ENCODE data around the gene PECR. TPM values are rescaled to one million over a fixed set of nuclear protein-coding genes. Genes with fewer than 3 reads are reported as not detected.

PECR gene
- total RNA-seq = 10 to 100 TPM; 30.5 to 37.4 TPM

DNA sequence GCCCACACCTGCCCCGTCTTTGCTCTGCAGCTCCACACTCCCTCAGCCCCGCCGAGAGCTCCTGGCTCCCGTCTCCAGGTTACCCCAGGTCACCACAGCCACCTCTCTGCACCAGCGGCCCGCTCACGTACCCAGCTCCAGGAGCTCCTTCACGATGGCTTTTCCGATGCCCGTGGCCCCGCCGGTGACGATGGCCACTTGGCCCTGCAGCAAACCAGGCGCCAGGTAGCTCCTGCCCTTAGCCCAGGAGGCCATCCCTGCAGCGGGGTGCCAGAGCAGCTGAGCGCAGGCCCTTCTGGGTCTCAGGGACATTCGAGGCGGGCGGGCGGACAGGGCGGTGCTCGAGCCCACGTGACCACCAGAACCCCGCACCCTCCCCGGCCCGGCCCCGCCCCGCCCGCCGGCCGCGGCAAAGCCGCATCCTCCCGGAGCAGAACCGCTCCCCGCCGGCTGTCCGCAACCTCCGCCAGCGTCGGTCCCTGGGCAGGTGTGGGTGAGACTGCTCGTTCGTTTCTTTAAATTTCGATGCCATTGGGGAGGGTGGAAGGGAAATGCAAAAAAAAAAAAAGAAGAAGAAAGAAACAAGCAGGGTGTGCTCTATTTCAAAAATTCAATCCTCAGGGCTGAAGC lies at the start of gene PECR, which contains the start of gene TMEM169:
PECR (minus strand) TSS at position 323 of the 630 bp plus-strand sequence; CDS start at position 255, 68 bp downstream.
TMEM169 (plus strand) TSS at position 433 of the 630 bp plus-strand sequence. CDS start 14,045 bp downstream, outside the sequence.

GRCh38 chr2:216108967-216109921 lies 27.6 kb upstream of the PECR start, which contains the start of gene XRCC5:
Gene XRCC5, plus strand, starts transcription at chr2:216109348. Its CDS starts 89 bp downstream, at chr2:216109437.

DNA sequence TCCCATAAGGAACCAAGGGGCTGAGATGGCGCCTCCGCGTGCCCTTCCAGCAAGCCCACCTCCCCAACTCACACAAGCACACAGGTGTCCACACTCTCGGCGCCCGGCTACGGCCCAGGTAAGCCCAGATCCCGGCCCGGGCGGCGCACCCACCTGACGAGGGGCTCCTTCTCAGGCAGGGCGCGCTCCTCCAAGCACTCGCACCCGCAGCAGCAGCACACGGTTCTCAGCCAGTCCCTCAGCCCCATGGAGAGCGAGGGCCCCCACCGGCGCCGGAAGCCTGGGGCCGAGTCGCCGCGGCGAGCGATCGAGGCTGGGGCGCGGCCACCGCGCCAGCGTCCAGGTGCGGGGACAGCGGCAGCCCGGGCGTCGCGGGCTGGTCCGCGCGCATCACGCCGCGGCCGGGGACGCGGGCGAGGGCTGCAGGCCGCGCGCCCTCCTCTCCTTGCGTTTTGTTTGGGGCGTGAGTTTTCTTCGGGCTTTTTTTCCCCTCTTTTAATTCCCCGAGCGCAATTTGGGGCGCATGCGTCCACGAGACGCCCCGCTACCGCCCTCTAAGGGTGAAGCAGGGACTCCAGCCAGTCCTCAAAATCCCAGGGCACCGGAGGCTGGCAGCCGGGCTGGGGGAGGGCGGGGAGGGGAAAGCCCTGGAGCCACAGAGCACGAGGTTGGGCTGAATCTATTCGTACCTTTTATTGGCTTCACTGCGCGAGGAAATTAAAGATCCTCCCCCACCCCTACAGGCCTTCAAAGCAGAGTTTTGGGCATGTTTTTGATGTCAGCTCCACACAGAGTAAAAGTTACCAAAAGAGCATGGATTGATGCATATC lies 68.3 kb downstream of the PECR start, which contains the start of gene MREG:
MREG (minus strand) TSS at position 472 of the 830 bp plus-strand sequence; CDS start at position 248, 224 bp downstream.

Other genes starting within 250 kb of the PECR start
- gene MREG, start 68.3 kb downstream of the PECR start, total RNA-seq = 10 to 100 TPM; 10.6 to 11.3 TPM
- gene TMEM169, start 110 bp upstream of the PECR start, total RNA-seq = 1 to 10 TPM; 2.9 to 3.0 TPM
- gene XRCC5, start 27.5 kb upstream of the PECR start, total RNA-seq = 100 to 1,000 TPM; 263 to 274 TPM

Measured in activated naive CD4-positive, alpha-beta T cell treated with anti-CD3 and anti-CD28 coated beads, Interleukin-2, amount 10 ng/mL, durations not matched to agents 5 hours and 36 hours (primary cell).